Measurements from ENCODE around the gene MCMBP. TPM values are rescaled to one million over a fixed set of nuclear protein-coding genes. Genes with fewer than 3 reads are reported as not detected.
"Not testable (repeated sequence)": the region's sequence is repeated elsewhere in the genome, so short reads cannot be mapped to it uniquely, and the experiment has no call there.

Gene MCMBP
- total RNA-seq, 1 donor from 2014 or later, result 24.5 TPM

DNA sequence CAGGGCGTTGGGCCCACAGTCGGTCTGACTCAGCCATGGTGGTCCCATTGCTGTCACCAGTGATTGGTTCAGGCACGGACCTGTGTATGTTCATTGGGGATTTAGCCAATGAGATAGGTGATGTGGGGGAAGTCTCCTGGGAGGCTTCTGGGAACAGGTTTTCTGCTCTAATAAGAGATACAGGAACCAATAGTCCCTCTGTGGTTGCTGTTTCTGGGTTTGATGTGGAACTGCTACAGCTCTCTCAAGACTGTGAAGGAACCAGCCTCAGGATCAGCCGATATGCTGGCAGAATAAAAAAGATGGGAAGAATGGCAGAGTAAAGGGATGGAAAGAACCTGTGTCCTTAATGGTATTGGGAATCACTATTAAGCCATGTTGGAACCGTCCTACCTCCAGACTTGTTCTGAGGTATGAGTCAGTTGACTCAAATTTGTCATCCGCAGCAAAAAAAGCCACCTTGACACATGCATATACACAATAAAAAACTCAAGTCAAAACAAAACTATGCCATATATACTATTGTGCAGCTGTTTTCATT is 70.6 kb downstream of the MCMBP start:
- Histone ChIP-seq H3K4me1 (no peaks in the 10 kb centered on the region), H3K4me3 (no peak overlapping the region), H3K27me3 (ENCODE audit: low read depth) (no peaks in the 10 kb centered on the region), H3K27ac (replicated peaks) (no peak overlapping the region), H3K9me3 (replicated peaks) (no peaks in the 10 kb centered on the region), H3K36me3 (peaks cover 14% of the 10 kb centered on the region)
- intact Hi-C loops (cut with micrococcal nuclease), result no loop called here
- TF ChIP-seq, protein P1, sequence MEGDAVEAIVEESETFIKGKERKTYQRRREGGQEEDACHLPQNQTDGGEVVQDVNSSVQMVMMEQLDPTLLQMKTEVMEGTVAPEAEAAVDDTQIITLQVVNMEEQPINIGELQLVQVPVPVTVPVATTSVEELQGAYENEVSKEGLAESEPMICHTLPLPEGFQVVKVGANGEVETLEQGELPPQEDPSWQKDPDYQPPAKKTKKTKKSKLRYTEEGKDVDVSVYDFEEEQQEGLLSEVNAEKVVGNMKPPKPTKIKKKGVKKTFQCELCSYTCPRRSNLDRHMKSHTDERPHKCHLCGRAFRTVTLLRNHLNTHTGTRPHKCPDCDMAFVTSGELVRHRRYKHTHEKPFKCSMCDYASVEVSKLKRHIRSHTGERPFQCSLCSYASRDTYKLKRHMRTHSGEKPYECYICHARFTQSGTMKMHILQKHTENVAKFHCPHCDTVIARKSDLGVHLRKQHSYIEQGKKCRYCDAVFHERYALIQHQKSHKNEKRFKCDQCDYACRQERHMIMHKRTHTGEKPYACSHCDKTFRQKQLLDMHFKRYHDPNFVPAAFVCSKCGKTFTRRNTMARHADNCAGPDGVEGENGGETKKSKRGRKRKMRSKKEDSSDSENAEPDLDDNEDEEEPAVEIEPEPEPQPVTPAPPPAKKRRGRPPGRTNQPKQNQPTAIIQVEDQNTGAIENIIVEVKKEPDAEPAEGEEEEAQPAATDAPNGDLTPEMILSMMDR (IDR thresholded peaks at IDR 0.05; ENCODE audit: borderline replicate concordance), result no peak
- DNase-seq, result no peak

DNA sequence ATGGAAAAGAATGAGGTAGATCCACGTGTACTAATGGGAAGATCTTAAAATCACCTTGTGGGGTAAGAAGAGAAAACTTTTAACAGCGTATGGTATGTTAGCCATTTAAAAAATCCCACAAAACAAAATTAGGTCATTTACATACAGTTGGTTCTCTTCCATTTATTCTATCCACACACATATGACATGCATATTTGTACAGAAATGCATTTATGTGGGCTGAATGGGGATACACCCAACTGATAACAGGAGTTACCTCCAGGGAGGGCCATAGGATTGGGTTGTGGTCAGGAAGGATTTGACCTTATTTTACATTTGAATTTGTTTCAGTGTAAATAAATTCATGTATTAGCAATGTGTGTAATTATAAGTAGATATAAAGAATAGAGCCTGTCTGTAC is 71.5 kb downstream of the MCMBP start:
- Histone ChIP-seq H3K9me3 (replicated peaks) (no peaks in the 10 kb centered on the region), H3K4me1 (no peaks in the 10 kb centered on the region), H3K27me3 (ENCODE audit: low read depth) (no peaks in the 10 kb centered on the region), H3K36me3 (peaks cover 21% of the 10 kb centered on the region), H3K27ac (replicated peaks) (no peak overlapping the region), H3K4me3 (no peak overlapping the region)
- no peak for DNase-seq
- intact Hi-C loops (cut with micrococcal nuclease), result no loop called here
- TF ChIP-seq, protein P1 (IDR thresholded peaks at IDR 0.05; ENCODE audit: borderline replicate concordance), result no peak

DNA sequence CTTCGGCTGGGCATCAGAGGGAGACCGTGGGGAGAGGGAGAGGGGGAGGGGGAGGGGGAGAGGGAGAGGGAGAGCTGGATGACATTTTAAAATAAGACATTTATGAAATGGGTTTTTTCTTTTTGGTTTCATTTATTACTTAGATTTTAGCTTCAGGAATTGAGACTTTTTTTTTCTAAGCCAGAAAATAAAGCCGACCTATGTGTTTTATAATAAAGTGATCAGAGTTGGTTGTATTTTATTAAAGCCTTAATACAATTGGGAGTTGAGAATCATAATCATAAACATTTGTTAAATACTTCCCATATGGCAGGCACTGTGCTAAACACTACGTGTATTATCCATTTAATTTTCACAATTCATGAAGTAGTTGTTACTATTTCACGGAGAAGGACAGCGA is 76.6 kb downstream of the MCMBP start:
- TF ChIP-seq, protein P1 (IDR thresholded peaks at IDR 0.05; ENCODE audit: borderline replicate concordance), result no peak
- no peaks in the 10 kb centered on the region for H3K4me1 ChIP-seq
- no peaks in the 10 kb centered on the region for H3K9me3 ChIP-seq (replicated peaks)
- peaks cover 10% of the 10 kb centered on the region for H3K36me3 ChIP-seq
- no peaks in the 10 kb centered on the region for H3K27me3 ChIP-seq (ENCODE audit: low read depth)
- H3K27ac ChIP-seq (replicated peaks), result no peak overlapping the region
- intact Hi-C loops (cut with micrococcal nuclease), result no loop called here
- DNase-seq, result no peak
- no peak overlapping the region for H3K4me3 ChIP-seq

DNA sequence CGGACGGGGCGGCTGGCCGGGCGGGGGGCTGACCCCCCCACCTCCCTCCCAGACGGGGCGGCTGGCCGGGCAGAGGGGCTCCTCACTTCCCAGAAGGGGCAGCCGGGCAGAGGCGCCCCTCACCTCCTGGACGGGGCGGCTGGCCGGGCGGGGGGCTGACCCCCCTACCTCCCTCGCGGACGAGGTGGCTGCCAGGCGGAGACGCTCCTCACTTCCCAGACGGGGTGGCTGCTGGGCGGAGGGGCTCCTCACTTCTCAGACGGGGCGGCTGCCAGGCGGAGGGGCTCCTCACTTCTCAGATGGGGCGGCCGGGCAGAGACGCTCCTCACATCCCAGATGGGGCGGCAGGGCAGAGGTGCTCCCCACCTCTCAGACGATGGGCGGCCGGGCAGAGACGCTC is 77.5 kb downstream of the MCMBP start:
- H3K4me1 ChIP-seq; intact Hi-C loops (cut with micrococcal nuclease); H3K4me3 ChIP-seq: not testable (repeated sequence)

DNA sequence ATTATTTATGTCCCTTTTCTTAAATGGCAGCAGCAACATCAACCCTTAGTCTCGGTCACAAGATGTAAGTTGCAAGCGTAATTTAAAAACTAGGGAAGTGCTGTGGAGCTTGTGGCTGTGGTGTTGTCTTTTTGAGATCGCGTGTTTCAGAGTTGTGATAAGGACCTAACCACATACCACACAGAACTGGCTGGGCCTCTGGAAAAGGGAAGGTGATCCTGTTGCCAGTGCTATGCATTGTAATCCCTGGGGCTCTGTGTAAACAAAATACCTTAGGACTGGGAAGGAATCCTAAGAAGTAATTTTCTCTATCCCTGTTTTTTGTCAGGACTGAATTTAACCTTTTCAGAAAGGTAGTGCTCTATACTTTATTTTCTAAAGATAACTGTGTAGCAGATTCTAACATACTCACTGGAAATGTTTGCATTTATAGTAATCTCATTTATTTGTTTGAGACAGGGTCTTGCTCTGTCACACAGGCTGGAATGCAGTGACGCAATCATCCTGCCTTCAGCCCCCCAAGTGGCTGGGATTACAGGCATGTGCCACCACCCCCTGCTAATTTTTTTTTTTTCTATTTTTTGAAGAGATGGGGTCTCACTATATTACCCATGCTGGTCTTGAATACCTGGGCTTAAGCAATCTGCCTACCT is 86.4 kb downstream of the MCMBP start:
- TF ChIP-seq, protein P1 (IDR thresholded peaks at IDR 0.05; ENCODE audit: borderline replicate concordance), result no peak
- no peak for DNase-seq
- no peaks in the 10 kb centered on the region for H3K27me3 ChIP-seq (ENCODE audit: low read depth)
- no peak overlapping the region for H3K4me3 ChIP-seq
- intact Hi-C loops (cut with micrococcal nuclease), result no loop called here
- H3K4me1 ChIP-seq, result peaks cover 3% of the 10 kb centered on the region
- H3K27ac ChIP-seq (replicated peaks), result no peak overlapping the region
- no peaks in the 10 kb centered on the region for H3K36me3 ChIP-seq
- H3K9me3 ChIP-seq (replicated peaks), result no peaks in the 10 kb centered on the region

More for the DNA sequence above, 77.5 kb downstream of the MCMBP start:
- H3K36me3 ChIP-seq, result peaks cover 10% of the 10 kb centered on the region
- H3K27me3 ChIP-seq (ENCODE audit: low read depth); DNase-seq; H3K9me3 ChIP-seq (replicated peaks); H3K27ac ChIP-seq (replicated peaks): not testable (repeated sequence)

DNA sequence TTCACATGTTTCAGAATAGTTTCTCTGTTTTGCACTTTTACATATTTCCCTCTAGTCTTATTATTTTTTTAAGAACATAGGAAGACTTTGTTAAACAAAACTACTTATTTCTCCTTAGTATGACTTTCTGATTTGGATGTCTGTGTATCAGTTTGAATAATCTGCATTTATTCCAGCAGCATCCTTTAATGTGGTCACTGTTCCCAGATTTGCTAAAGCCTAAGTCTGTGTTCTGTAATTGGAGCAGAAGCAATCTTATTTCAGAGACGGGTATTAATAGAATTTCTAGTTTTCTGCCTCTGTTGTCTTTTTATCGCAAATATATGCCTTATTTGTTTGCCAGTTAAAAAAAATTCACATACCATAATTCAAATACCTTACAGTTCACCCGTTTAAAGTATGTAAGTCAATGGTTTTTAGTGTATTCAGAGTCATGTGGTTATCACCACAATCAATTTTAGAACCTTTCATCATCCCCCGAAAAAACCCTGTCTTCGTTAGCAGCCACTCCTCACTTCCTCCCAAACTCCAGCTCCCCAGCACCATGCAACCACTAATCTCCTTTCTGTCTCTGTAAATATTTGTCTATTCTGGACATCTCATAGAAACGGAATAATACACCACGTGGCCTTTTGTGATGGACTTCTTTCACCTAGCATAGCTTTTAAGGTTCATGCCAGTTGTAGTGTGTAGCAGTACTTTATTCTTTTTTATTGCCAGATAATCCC is 88.1 kb downstream of the MCMBP start:
- intact Hi-C loops (cut with micrococcal nuclease), result no loop called here
- no peak overlapping the region for H3K4me3 ChIP-seq
- no peaks in the 10 kb centered on the region for H3K9me3 ChIP-seq (replicated peaks)
- DNase-seq, result no peak
- H3K27ac ChIP-seq (replicated peaks), result no peak overlapping the region
- peaks cover 3% of the 10 kb centered on the region for H3K4me1 ChIP-seq
- H3K27me3 ChIP-seq (ENCODE audit: low read depth), result no peaks in the 10 kb centered on the region
- H3K36me3 ChIP-seq, result no peaks in the 10 kb centered on the region
- TF ChIP-seq, protein P1 (IDR thresholded peaks at IDR 0.05; ENCODE audit: borderline replicate concordance), result no peak
